GM18505 (cell line): ENCODE results near the gene ELP1.
"Not testable (repeated sequence)": the region's sequence is repeated elsewhere in the genome, so short reads cannot be mapped to it uniquely, and the experiment has no call there.

Source experiments
- ATAC-seq: cut with Tn5 transposase; IDR thresholded peaks from one replicate; pipeline ENCODE4 v1.9.1; 2021; ENCODE audit not compliant: unreplicated experiment
- POLR2A ChIP-seq: IDR thresholded peaks from 4 replicates; pipeline ENCODE4 v1.6.1; 2011; ENCODE audit warnings: borderline replicate concordance; ENCODE audit not compliant: insufficient read depth, insufficient read length; ENCODE audit errors: extremely low read depth

The ELP1 gene

DNA sequence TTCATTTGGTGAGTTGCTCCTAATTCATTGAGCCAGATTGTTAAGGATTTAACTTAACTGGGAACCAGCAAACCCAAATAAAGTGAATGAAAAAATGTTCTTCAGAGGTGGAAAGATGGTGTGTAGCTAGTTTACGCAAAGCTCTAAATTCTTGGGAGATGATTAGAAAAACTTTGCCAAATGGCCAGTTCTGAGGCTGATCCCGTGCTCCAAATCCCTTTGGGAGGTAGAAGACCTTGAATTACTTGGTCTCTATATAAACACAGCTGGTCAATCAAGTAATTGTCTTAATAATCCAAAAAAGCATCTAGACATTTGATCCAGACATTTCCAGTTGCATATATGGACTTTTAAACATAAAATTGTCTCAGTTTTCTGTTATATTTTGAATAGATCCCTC lies 89.5 kb downstream of the ELP1 start:
- no peak for TF ChIP-seq POLR2A
- ATAC-seq, result no peak

DNA sequence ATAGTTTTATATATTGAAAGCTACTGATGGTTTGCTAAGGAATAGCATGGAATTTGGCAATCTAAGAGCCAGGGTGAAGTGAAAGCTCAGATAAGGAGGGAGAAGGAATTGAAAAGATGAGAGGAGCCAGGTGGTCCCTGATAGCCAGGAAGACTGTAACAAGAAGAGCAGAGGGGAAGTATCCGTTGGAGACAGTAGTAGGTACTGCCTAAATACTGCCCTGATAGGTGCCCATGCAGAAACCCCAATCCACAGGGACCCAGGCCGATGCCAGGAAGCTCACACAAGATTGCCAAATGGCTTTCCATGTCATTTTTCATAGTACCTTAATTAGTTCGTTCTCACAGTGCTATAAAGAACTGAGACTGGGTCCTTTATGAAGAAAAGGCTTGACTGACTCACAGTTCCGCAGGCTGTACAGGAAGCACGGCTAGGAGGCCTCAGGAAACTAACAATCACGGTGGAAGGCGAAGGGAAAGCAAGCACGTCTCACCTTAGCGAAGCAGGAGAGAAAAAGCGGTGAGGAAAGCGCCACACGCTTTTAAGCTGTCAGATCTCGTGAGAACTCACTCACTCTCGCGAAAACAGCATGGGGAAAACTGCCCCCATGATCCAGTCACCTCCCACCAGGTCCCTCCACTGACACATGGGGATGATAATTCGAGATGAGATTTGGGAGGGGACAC lies 91.2 kb downstream of the ELP1 start:
- no peak for TF ChIP-seq POLR2A
- ATAC-seq, result no peak

DNA sequence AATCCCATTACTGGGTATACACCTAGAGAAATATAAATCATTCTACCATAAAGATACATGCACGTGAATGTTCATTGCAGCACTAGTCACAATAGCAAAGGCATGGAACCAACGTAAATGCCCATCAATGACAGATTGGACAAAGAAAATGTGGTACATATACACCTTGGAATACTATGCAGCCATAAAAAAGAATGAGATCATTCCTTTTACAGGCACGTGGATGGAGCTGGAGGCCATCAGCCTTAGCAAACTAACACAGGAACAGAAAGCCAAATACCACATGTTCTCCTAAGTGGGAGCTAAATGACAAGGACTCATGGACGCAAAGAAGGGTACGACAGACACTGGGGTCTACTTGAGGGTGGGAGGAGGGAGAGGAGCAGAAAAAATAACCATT lies 94.4 kb downstream of the ELP1 start:
- not testable (repeated sequence) for ATAC-seq

DNA sequence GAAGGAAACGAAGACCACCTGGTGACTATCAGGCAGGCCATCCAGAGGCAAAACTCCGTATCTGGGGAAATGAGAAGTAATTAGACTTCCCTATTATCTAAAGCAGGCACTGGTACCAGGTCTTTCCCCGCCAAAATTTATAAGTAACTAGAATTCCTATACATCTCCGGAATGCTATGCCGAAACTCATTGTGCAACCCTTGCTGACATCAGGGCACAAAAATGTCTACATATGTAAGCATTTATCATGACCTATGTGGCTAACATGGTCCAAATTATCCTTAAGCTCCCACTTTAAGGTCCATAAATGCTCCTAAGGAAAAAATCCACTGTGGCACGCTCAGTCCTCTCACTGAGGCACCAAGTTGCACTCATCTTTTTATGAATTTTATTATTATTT lies 95.9 kb downstream of the ELP1 start:
- no peak for ATAC-seq
- TF ChIP-seq POLR2A, result no peak

DNA sequence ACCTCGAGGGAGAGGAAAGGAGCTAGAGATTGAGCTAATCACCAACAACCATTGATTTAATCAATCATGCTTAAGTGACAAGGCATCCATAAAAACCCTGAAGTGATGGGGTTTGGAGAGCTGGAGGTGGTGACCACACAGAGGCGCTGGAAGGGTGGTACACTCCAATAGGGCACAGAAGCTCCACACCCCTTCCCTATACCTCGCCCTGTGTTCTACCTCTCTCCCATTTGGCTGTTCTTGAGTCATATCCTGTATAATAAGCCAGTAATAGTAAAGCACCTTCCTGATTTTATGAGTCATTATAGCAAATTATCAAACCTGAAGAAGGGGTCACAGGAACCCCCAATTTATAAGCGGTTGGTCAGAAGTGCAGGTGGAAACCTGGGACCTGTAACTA lies 96.4 kb downstream of the ELP1 start:
- no peak for ATAC-seq
- TF ChIP-seq POLR2A, result no peak

DNA sequence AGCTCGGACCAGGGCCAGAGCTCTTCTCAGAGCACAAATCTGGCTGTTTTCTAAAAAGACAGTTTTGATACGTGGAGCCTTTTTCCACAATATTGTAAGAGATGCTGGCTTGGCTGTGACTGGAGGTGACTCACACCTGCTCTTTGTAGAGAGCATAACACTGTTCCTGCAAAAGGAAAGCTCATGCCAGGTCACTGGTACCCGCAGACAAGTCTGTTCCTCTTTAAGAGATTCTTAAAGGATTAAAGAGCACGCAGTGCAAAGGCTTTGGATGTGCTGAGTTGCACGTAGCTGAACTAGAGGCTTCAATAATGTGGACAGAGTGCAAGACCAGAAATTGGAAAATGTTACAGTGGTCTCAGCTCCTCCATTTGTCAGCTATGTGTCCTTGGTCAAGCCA lies 97.1 kb downstream of the ELP1 start:
- no peak for TF ChIP-seq POLR2A
- no peak for ATAC-seq

DNA sequence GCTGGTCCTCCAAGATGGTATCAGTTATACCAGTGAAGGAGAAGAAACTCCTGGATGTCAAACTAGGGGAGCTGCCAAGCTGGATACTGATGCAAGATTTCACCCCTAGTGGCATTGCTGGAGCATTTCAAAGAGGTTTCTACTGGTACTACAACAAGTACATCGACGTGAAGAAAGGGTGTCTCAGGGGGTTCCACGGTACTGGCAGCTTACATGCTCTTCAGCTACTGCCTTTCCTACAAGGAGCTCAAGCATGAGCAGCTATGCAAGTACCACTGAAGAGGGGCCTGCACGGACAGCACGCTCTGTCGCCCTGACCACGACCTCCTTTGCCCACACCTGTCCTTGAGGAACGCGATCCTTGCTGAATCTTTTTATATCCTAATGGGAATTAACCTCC lies 97.6 kb downstream of the ELP1 start:
- ATAC-seq, result no peak
- TF ChIP-seq POLR2A, result no peak

DNA sequence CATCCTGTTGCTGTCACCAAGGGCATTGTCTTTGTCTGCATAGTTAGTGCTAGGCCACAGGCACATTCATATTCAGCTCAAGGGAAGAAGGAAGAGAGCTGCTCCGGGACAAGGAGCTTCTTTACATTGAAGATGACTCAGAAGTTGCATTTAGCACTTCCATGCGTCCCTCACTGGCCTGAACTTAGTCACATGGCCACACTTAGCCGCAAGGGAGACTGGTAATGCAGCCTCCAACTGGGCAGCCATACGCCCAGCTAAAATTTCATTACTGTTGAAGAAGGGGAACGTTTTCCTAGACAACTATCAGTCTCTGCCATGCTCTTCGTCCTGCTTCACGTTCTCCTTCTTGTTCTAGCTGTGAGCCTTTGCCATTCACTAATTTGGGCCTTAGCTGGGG lies 98.1 kb downstream of the ELP1 start:
- no peak for TF ChIP-seq POLR2A
- no peak for ATAC-seq

DNA sequence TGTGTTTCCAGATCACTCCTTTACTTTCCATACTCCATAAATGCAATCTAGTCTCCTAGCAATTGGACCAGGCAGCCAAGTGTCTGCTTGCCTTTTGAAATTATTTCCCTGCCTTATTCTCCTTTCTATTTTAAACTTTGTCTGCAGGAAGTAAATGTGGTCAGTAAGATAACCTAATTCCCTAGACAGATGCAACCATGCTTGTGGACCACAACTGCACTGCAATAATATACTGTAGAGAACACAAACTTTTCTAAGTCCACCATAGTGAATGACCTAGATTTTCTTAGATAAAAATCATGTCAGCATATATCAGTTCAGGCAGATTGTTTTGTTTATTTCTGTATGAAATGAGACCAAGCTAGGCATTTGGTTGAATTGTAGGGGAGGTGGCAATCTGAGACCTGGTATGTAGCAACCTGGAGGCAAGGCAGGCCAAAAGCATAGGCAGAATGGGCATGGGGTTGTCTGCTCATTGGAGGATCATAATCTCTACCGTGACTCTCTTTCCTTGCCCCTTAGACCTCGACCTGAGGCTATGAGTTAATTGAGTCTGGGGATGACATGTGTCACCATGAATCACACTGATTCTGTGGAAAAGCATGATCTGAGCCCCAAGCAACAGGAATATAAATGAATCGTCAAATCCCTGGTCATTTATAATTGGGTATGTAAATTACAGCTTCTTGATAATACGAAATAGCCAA lies 98.8 kb downstream of the ELP1 start:
- TF ChIP-seq POLR2A, result no peak
- ATAC-seq, result no peak

DNA sequence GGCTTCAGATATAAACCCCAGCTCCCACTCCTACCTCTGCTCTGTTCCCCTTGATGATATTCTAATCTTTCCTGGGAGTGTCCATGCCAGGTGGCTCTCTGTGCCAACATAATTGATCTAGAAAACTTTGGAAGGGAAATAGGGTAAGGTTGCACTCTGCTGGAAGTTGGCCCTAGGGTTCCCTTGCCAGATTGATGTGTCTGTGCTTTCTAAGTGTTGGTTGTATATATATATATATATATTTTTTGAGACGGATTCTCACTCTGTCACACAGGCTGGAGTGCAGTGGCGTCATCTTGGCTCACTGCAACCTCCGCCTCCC lies 101.8 kb downstream of the ELP1 start:
- no peak for TF ChIP-seq POLR2A
- ATAC-seq, result no peak

DNA sequence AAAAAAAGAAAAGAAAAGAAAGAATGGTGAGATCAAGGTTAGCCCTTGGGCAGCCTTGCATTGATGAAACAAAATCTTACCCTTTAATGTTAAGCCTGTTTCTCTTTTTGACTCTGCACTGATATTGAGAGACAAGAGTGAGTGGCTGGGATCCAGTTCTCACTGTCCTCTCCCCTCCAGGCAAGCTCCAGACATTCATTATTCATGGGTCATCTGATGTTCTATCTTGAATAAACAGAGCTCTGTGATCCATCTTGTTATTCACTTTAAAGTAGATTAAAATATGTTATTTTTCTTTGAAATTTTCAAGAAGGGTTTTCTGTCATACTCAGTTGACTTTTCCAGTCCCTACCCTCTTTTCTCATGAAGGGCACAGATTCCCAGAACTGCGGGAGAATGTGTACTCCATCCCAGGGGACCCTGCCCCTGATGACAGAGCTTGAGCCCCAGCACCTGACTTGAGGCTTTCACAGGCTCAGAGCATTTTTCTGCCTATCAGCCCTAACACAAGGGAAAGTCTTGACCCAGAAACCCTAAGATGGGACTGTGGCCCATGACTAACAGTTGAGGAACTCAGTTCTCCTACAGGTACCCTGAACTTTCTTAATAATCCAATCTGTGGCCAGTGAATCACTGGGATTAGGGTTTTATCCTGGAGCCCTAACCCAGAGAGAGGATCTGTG lies 102.3 kb downstream of the ELP1 start:
- TF ChIP-seq POLR2A, result no peak
- no peak for ATAC-seq

DNA sequence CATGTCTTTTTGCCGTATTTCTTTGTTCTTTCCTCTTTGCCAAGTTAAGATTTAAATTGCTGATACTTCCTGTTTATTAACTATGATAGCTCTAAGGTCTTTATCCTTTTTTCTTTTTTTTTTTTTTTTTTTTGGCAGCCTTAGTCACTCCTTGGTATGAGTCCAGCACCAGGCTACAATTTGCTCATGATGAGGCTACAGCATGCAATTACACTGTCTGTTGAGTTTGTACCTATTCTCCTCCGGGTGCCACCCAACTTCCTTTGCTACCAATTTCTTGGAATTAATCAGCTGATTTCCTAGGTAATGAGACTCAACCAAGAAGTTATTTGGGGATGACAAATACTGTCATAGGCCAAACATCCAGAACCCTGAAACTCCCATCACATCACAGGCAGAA lies 103.7 kb downstream of the ELP1 start:
- ATAC-seq, result no peak
- no peak for TF ChIP-seq POLR2A

DNA sequence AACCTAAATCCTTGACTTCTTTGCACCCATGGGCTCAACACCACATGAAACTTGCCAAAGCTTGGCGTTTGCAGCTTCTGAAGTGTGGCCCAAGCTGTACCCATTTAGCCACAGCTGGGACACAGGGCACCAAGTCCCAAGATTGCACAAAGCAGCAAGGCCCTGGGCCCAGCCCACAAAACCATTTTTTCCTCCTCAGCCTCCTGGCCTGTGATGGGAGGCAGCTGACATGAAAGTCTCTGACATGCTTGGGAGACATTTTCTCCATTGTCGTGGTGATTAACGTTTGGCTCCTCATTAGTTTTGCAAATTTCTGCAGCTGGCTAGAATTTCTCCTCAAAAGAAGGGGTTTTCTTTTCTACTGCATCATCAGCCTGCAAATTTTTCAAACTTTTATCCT lies 110.1 kb downstream of the ELP1 start:
- no peak for TF ChIP-seq POLR2A
- no peak for ATAC-seq
